Activated naive CD8-positive, alpha-beta T cell treated with anti-CD3 and anti-CD28 coated beads, Interleukin-2, amount 10 ng/mL, durations not matched to agents 7 days and 5 days (primary cell): ENCODE results near the gene ZNF529. TPM values are rescaled to one million over a fixed set of nuclear protein-coding genes. Genes with fewer than 3 reads are reported as not detected.

Source experiments
- total RNA-seq, 2 experiments: library from RNA; stranded (reverse); gene quantifications; one replicate each; pipeline ENCODE4 v1.2.3, GENCODE V29; 2021

Gene ZNF529
- total RNA-seq, 2 experiments from 2014 or later = 21.6 to 24.2 TPM

Other genes with a start within 250 kb of the ZNF529 start
- 1 to 10 TPM; 9.3 to 9.7 TPM for gene ZFP14, start 194.1 kb downstream of the ZNF529 start, total RNA-seq
- gene ZFP82, start 154.6 kb downstream of the ZNF529 start, total RNA-seq = 10 to 100 TPM in 1 of 2 experiments, 1 to 10 TPM in 1; 8.3 to 10.8 TPM
- gene ZNF566, start 83.7 kb downstream of the ZNF529 start, total RNA-seq = 10 to 100 TPM; 14.1 TPM
- 10 to 100 TPM; 12.9 to 16.3 TPM for gene ZNF260, start 45.0 kb downstream of the ZNF529 start, total RNA-seq
- 10 to 100 TPM; 15.6 to 16.2 TPM for gene ZNF382, start 32.0 kb upstream of the ZNF529 start, total RNA-seq
- gene ZNF461, start 93.5 kb upstream of the ZNF529 start, total RNA-seq = 10 to 100 TPM; 11.5 to 13.8 TPM
- gene ZNF567, start 114.3 kb upstream of the ZNF529 start, total RNA-seq = 10 to 100 TPM; 13.6 to 15.5 TPM
- 10 to 100 TPM; 16.9 to 17.6 TPM for gene ZNF850, start 199.5 kb upstream of the ZNF529 start, total RNA-seq